ENCODE measurements around the gene EXOC6B.
A peak's percentile ranks its signal among the peaks of the same experiment; 100 is the strongest.

EXOC6B gene

DNA sequence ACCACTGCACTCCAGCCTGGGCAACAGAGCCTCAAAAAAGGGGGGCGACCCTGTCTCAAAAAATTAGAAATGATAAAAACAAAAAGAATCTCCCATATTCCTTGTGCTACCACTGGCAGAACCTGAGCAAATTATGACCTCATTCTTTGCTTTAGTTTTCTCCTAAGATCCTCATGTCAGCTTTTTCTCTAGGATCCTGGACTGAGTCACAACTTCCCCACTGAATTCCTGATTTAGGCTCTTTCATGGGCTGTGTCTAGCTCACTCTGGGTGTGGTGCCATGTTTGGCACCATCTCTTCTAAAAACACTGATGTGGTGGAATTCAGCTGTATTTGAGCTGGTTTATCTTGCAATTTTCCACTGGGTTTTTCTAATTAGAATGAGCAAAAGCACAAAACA, 37.1 kb downstream of the EXOC6B start:
- DNase-seq = no peak

DNA sequence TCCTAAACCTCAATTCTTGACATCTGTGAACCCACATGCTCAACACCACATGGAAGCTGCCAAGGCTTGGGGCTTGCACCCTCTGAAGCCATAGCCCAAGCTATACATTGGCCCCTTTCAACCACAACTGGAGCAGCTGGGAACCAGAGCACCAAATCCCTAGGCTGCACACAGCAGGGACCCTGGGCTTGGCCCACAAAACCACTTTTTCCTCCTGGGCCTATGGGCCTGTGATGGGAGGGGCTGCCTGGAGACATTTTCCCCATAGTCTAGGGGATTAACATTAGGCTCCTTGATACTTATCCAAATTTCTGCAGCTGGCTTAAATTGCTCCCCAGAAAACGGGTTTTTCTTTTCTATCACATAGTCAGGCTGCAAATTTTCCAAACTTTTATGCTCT, 40.3 kb downstream of the EXOC6B start:
- DNase-seq = no peak

DNA sequence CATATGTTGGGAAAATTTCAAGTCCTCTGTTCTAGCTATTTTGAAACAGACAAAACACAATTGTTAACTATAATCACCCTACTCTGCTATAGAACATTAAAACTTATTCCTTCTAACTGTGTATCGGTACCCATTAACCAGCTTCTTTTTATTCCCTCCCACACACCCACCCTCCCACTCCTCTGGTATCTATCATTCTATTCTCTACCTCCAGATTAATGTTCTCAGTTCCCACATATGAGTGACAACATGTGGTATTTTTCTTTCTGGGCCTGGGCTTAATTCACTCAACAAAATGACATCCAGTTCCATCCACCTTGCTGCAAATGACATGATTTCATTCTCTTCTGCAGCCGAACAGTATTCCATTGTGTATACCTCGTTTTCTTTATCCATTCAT, 43.3 kb downstream of the EXOC6B start:
- DNase-seq = no peak

DNA sequence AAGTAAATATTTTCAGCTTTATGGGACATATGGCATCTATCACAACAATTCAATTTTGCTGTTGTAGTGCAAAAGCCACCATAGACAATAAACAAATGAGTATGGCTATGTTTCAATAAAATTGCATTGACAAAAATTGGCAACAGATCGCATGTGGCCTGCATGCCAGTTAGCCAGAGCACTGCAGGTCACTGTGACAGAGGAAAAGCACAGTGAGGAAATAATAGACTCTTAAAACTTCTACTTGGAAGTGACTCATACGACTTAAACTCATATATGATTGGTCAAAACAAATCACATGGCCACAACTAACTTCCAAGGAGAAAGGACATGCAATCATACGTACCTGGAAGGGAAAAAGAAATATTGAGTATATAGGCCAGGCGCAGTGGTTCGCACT, 44.4 kb downstream of the EXOC6B start:
- no peak for DNase-seq

DNA sequence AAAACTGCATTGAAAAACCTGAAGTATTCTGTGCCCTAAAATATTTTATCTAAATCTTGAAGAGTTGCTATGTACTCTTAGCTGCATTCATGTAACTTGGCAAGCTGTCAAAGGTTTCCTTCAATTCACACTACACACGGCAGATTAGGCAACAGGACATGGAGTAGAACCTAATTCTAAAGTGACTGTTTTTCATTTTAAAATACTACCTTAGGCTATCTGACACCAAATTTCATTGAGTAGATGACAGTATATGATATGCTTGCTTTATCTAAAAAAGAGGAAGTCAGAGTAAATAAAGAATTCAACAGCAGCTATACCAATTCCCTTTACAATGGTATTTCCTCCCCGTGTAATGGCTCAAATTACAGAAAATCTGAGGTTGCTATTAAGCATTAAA, 45.4 kb downstream of the EXOC6B start:
- no peak for DNase-seq

DNA sequence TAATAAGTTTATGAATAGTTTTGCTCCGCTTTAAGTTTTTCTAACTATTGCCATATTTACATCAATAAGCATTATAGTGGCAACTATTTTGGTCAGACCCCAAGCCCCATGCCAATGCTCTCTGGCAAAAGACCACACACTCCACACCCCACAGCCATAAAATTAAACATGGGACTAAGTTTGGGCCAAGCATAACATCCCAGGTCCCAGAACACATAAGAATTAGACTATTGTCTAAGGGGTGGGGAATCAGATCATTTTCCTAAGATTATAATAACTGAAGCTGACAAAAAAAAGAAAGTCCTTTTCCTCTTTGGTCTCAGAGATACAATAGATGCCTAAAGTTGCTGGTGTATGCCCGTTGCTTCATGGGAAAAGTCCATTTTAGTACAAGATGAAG, 46.3 kb downstream of the EXOC6B start:
- DNase-seq = no peak

DNA sequence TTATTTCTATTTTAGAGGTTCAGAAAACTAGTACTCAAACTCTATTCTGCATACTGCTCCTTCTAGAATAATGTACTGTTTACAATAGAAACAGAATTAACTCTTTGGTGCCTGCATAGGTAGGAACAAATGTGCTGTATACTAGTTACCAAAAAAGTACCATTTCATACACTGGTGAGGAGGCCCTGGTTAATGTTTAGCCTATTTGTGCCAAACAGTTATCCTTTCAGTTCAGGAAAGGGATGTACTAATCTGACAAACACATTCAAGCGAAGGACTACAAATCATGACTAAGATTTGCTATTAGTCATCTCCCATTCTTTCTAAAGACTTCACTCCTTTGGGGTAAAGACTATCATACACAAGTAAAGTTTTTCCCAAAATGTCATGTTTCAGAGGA, 47.4 kb downstream of the EXOC6B start:
- DNase-seq = no peak

DNA sequence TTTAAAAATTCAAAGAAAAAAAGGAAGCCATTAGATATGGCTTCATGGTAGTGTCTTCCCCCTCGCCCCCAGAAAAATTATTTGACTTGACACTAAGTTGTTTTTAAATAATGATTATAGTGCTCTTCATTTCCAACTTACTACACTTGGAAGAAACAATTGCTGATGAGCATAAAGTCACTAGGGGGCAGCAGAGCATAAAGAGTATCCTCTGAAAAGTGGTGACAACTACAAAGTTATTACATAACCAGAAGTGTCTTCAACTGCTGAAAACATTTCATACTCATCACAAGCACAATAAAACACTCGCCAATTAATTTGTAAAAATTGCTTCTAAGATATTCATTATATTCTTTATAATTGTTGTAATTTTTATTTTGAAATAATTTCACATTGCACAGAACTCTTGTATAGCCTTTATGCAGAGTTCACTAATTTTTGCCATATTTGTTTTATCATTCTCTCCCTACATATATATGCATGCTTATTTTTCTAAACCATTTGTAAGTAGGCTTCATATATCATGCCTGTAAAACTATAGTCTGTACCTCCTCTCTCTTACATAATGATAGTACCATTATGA, 54.9 kb downstream of the EXOC6B start:
- DNase-seq = peak; percentile 16

DNA sequence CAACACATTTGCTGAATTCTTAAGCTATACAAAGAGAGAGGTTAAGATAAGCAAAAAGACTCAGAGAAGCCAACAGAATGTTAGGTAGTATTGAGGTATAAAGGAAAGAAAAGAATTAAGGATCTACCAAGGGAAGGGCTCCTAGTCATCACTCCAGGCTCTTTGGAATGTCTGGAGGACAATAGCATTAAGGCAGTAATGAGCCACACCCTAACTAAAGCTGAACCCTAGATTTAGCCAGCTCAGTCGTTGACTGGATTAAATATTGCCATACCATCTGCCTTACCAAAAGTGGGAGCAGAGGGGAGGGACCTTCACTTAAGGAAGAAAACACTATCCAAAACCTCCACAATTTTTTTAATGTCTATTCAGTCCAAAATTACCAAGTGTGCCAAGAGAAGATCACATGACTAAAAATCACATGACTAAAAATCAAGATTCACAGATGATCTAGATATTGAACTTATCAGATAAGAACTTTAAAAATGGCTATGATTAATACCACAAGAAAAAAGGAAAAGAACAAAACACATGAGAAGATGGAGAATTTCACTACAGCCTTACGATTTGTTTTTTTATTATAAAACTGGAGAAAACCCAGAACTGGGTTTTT, 59.7 kb downstream of the EXOC6B start:
- DNase-seq = no peak

DNA sequence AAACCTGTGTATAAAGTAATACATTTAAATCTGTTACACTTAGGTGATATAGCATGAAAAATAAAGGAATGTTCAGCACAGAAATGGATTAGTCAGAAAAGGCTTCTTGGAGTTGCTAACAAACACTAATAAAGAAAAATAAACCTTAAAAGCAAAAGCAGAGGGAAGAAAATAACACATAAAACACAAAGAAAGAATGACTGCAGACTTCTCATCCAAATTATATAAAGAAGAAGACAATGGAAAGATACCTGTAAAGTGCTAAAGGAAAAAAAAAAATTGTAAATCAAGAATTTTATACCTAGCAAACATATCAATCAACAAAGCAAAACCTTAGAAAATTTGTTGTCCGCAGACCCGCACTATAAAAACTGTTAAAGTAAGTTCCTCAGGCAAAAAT, 63.6 kb downstream of the EXOC6B start:
- DNase-seq = no peak

DNA sequence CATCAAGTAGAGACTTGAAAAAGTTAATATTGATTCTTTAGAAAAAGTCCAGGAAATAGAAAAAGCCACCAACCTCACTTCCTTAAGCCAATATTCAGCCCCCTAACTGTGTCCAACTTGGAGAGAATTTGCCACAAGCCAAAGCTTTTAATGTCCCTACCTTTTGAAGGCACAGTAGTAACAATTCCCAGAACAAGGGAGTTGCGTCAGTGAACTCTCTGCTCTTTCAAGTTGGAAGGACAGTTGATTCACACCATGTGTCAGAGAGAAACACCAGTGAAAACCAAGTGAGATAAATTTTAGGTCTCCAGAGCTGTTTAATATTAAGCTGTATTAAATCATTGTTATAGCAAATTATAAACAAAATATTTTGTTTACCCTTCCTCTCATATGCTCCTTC, 66.1 kb downstream of the EXOC6B start:
- no peak for DNase-seq

DNA sequence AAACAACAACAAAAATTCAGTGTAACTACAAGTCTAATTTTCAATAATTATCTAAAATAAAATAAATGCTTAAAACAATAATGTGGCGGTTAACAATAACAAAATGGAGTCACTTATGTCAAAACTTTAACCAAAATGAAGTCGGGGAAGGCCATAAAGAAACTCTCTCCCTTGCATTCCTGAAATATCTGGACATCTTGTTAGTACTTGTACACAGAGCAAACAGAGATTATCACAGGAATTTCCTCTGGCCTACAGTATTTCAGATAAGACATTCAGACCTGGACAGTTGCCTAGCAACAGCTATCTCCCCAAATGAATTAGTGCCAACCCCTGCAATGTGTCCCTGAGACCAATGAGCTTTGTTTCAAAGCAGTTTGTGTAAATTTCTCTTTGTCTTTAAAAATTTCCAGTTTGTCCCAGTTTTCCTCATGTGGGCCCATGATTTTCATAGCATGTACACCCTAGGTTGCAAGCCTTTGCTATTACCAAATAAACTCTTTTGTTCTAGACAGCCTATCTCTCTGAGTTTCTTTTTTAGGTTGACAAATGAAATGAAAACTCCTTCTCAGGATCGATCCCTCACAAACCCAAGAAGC, 68.6 kb downstream of the EXOC6B start:
- DNase-seq = no peak

DNA sequence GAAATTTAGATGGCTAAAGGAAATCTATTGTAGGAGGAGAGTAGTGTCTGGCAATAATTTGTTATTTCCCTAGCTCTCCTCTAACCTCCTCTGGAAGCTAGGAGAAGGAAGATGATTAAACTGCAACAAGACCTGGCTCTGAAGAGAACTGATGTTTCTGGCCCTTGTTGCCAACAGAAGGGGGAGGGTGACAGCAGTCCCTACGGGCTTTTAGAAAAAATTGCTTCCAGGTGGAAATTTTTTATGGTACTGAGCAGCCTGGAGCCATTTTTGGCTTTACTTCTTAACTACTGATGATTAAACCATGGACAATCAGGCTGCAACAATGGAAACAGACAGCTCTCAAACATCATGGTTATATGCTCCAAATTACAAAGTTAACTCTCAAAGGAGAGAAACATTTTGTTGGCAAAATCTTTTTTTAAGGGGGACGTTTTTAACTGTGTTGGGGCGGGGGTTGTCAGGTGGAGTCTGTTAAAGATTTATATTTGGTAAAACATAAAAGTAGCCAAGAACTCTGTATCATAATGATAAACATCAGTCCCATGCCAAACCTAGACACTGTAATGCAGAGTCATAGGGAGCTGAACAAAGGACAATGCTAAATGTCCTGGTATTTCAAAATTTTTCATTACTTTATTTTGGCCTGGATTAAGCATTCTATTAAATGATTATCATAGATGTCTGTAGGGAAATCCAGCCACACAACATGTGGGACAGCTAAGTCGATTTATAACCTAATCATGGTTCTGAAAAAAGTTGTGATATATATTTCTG, 70.0 kb downstream of the EXOC6B start:
- no peak for DNase-seq

DNA sequence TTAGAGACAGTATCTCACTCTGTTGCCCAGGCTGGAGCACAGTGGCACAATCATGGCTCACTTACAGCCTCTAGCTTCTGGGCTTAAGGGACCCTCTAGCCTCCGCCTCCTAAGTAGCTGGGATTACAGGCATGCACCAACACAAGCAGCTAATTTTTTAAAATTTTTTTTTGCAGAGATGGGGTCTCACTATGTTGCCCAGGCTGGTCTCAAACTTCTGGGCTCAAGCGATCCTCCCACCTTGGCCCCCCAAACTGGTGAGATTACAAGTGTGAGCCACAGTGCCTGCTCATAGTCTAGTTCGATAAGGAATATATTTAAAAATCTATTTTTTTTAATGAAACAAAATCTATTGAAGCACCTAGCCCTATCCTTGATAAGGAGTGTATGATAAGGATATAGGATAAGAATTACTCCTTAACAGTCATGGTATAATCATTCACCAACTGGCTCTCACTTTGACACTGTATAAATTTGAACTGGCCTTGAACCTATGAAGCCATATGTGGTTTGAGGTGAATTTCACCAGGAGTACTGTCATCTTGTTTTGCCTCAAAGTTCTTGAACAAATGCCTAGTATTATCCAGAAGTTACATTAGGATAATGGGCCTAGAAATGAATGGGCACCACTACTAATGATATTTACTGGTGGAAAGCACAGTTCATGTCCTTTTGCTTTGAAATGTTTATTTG, 71.1 kb downstream of the EXOC6B start:
- no peak for DNase-seq

DNA sequence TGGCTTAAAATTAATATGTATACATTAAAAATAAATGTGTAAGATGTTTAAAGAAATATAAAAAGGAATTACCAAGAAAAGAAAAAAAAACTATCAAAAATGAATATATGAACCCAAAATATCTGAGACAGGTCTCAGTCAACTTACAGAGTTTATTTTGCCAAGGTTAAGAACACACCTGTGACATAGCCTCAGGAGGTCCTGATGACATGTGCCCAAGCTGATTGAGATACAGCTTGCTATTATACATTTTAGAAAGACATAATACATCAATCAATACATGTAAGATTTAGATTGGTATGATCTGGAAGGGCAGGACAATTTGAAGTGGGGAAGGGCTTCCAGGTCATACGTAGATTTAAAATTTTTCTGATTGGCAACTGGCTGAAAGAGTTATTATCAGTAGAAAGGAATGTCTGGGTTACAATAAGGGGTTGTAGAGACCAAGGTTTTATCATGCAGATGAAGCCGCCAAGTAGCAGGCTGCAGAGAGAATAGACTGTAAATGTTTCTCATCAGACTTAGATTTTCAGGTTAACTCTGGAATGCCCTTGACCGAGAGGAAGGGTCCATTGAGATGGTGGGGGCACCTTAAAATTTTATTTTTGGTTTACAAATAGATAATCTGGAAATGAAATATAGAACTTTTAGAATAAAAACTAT, 74.7 kb downstream of the EXOC6B start:
- no peak for DNase-seq

DNA sequence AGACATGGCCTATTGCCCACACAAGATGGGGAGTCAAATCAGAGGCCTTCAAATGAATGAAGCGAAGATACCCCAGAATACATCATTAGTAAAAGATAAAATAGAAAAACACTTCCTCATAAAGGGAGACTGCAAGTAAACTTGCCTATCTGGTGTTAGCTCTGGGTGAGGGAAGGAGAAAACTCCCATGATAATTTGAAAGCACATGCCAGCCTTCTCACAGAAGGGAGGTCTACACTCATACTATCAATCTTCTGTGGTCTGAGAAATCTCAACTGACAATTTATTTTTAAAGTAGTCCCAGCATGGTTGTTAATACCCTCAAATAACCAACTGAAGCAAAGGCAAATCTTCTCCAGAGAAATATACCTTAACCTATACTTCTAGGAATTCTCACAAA, 75.4 kb downstream of the EXOC6B start:
- DNase-seq = no peak

DNA sequence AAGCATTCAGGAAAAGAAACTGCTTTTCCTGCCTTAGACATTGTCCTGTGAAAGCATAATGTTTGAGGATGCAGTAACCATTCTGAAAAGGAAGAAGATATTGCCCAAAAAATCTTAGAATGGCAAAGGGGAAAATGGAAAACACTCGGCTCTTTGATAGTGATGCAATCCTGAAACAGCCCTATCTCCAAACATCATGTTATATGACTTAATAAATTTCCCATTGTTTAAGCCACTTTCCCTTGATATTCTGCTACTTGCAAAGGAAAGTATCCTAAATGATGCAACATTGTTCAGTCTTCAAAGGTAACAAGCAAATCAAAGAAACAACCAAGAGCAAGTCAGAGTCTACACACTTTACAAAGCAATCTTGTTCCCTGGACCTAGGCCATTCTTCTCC, 78.5 kb downstream of the EXOC6B start:
- no peak for DNase-seq

DNA sequence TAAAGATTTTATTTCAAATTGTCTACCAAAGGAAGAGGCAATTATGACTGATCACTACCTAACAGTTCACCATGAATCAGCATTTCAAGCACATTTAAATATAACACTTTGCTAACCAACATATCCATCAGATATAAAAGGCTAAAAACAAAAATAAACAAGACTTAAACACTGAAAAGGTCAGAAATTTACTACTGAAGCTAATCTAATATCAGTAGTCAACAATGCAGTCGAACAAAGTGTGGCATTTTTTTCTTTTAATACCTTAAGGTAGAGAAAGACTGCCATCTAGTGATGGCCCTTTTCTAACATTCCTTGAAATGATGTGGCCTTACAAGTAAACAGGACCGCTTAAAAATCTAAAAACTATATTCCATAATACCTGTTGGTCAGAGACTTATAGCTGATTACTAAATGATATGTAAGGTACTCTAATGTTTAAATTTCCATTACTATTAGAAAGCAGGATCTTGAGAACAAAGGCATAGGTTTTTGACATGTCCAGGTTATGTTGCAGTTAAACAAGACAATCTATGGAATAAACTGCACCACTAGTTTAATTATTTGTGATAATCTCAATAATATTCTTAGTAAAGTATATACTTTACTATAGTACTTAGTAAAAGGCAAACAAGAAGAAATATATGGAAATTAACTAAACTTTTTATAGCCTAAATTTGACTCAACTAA, 80.0 kb downstream of the EXOC6B start:
- DNase-seq = no peak

DNA sequence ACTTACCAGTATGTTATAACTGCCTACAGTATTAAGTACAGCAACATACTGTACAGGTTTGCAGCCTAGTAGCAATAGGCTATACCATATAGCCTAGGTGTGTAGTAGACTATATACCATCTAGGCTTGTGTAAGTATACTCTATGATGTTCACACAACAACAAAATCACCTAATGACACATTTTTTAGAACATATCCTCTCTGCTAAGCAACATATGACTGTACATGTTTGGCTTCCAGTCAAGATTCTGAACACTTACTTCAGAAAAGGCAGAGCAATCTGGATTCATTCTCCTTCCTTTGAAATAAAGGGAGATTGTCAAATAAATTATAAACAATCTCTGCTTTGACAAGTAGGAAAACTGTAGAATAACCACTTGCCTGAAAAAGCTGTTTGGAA, 81.8 kb downstream of the EXOC6B start:
- no peak for DNase-seq

DNA sequence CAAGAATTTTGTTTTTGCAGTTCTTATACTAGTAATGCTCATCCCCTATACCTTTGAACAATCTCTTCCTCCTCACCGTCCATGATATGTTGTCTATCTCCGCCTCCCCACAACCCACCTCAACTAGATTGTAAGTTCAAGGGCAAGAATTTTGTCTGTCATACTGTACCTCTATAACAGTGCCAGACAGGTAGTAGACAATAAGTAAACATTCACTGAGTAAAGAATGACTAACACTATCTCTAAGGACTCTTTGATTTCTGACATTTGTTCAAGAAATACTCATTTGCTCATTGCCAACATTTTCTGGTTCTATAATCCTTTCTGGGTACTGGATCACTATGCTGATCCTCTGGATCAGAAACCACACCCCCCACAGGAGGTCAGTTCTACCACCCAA, 82.4 kb downstream of the EXOC6B start:
- DNase-seq = no peak

DNA sequence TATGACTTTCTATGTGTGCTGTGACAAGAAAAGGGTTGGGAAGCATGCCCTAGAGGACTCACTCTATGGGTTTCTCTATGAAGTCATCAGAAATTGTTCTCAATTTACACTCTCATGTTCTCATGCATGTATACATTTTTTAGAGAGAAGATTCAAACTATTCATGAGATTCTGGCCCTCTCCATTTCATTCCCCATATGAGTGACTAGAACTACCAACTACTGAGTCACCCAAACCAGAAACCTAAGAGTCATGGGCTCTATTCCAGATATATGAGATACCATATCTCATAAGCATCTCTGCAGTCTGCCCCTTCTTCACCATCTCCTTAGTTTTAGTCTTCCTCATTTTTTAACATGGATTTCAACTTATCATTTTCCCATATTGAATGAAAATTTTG, 87.7 kb downstream of the EXOC6B start:
- DNase-seq = no peak

DNA sequence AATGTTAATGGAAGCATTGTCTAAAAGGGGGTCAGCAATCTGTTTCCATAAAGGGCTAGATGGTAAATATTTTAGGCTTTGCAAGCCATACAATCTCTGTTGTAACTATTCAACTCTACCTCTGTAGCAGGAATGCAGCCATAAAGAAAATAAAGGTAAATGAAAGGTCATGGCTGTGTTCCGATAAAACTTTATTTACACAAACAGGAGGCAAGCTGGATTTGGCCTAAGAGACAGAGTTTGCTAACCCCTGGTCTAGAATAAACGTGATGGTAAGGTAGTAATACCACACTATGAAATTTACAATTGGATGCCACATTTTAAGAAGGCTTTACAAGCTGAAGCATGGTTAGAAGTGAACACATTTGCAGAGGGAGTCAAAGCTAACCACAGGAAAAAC, 91.4 kb downstream of the EXOC6B start:
- no peak for DNase-seq

Measured in stimulated activated CD4-positive, alpha-beta T cell treated with anti-CD3 and anti-CD28 coated beads, Interleukin-12 subunit alpha, Interleukin-12 subunit beta, amount 100 ng/mL, for 4 hours (primary cell).